Thyroid gland (tissue), 4 donors: Measurements from ENCODE around the gene DOCK3. TPM values are rescaled to one million over a fixed set of nuclear protein-coding genes. Genes with fewer than 3 reads are reported as not detected.

Source experiments
- DNase-seq, 2 donors: peaks; one replicate each; pipeline ENCODE4 v3.0.0-alpha.2; 2019
- H3K27ac ChIP-seq, 3 donors: fragments of 200-600 bp; sonication (generic); 1 replicate in 2 of 3; 2 replicates in 1 of 3; pipeline ENCODE4 v1.5.1; 2016 to 2019; ENCODE audit warnings: mild to moderate bottlenecking in 1 of 3, moderate library complexity in 1 of 3
- H3K27me3 ChIP-seq: fragments of 200-600 bp; sonication (generic); one replicate; pipeline ENCODE4 v1.5.1; 2019
- H3K36me3 ChIP-seq, 2 donors: fragments of 200-600 bp; sonication (generic); one replicate each; pipeline ENCODE4 v1.5.1; 2016 to 2019
- H3K4me1 ChIP-seq, 2 donors: fragments of 200-600 bp; sonication (generic); one replicate each; pipeline ENCODE4 v1.5.1; 2017 to 2019
- H3K4me3 ChIP-seq, 3 donors: fragments of 200-600 bp; sonication (generic); replicated peaks in 1 of 3; 1 replicate in 2 of 3; 2 replicates in 1 of 3; pipeline ENCODE4 v1.5.1; 2016; ENCODE audit warnings: mild to moderate bottlenecking in 1 of 3
- H3K9me3 ChIP-seq: fragments of 200-600 bp; sonication (generic); one replicate; pipeline ENCODE4 v1.5.1; 2017
- POLR2A ChIP-seq, 2 donors: fragments of 450-650 bp; IDR thresholded peaks; one replicate each; pipeline ENCODE4 v1.6.1; 2017; ENCODE audit warnings: antibody characterized with exemption in 2 of 2, mild to moderate bottlenecking in 2 of 2, moderate library complexity in 1 of 2
- WGBS, 2 donors: methylation state at CpG; one replicate each; pipeline ENCODE4 v1.1.5; 2017; 5-methylcytosine and 5-hydroxymethylcytosine counted together
- intact Hi-C: fragments of 100-400 bp; cut with DNase I; formaldehyde crosslinking; loops from one replicate; pipeline ENCODE4 v1.15.1; 2023
- total RNA-seq, 4 donors: library from RNA; depleted of rRNA; stranded (reverse); fragments of >200 nt; gene quantifications; one replicate each; pipeline ENCODE4 v1.2.3, GENCODE V29; 2016
- TF ChIP-seq, protein P1 (sequence below), 6 experiments: fragments of 200-600 bp in 3 of 6; fragments of 450-650 bp in 3 of 6; sonication (generic) in 3 of 6; IDR thresholded peaks; one replicate each; pipeline ENCODE4 v1.5.1; 2016 to 2019; ENCODE audit warnings: antibody characterized with exemption in 6 of 6, mild to moderate bottlenecking in 2 of 6, inconsistent platforms in 1 of 6, moderate library complexity in 1 of 6

DOCK3 gene
- total RNA-seq, 4 donors from 2014 or later = 15.7 to 54.2 (median 21.1) TPM

DNA sequence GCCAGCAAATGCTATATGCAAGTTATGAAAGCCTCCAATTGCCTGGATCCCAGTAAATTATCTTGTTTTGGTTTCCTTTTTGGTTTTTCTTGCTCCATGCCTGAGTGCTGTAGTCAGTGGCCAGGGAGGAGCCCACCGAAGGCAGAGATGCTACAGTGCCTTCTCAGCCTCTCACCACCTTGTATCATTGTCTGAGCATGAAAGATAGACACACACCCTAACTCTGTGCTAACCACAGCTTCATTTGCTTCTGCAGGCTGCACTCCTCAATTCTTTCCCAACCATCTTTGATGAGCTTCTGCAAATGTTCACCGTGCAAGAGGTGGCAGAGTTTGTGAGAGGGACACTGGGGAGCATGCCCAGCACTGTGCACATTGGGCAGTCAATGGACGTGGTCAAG lies 595.8 kb downstream of the DOCK3 start:
- Histone ChIP-seq H3K27ac (no peak overlapping the region), H3K4me1 (no peaks in the 10 kb centered on the region), H3K9me3 (no peaks in the 10 kb centered on the region), H3K36me3 (no peaks in the 10 kb centered on the region), H3K27me3 (no peaks in the 10 kb centered on the region), H3K4me3 (no peak overlapping the region)
- DNase-seq = no peak
- intact Hi-C loops = no loop called here
- 85% methylated on average over 3 of the region's 3 CpGs for whole genome bisulfite sequencing, 2 donors
- TF ChIP-seq POLR2A (IDR thresholded peaks at IDR 0.05) = no peak
- TF ChIP-seq, protein P1, sequence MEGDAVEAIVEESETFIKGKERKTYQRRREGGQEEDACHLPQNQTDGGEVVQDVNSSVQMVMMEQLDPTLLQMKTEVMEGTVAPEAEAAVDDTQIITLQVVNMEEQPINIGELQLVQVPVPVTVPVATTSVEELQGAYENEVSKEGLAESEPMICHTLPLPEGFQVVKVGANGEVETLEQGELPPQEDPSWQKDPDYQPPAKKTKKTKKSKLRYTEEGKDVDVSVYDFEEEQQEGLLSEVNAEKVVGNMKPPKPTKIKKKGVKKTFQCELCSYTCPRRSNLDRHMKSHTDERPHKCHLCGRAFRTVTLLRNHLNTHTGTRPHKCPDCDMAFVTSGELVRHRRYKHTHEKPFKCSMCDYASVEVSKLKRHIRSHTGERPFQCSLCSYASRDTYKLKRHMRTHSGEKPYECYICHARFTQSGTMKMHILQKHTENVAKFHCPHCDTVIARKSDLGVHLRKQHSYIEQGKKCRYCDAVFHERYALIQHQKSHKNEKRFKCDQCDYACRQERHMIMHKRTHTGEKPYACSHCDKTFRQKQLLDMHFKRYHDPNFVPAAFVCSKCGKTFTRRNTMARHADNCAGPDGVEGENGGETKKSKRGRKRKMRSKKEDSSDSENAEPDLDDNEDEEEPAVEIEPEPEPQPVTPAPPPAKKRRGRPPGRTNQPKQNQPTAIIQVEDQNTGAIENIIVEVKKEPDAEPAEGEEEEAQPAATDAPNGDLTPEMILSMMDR (IDR thresholded peaks at IDR 0.05) = no peak

DNA sequence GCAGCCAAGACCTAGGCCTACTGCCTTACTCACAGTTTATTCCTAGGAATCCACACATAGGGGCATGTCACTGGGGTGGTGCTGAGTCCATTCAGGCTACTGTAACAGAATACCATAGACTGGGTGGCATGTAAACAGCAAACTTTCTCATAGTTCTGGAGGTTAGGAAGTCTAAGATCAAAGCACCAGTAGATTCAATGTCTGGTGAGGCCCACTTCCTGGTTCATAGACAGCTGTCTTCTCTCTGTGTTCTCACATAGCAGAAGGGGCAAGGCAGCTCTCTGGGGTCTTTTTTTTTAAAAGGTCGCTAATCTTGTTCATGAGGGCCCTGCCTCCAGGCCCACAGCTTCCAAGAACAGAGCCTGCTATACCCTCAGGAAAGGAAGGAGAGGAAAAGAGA lies 596.4 kb downstream of the DOCK3 start:
- WGBS, 2 donors = 77 to 82% methylated on average over 1 of the region's 1 CpG
- H3K4me1 ChIP-seq = no peaks in the 10 kb centered on the region
- H3K9me3 ChIP-seq = no peaks in the 10 kb centered on the region
- intact Hi-C loops = no loop called here
- no peak overlapping the region for H3K27ac ChIP-seq
- H3K27me3 ChIP-seq = no peaks in the 10 kb centered on the region
- no peak for DNase-seq
- no peaks in the 10 kb centered on the region for H3K36me3 ChIP-seq
- H3K4me3 ChIP-seq = no peak overlapping the region
- TF ChIP-seq, protein P1 (IDR thresholded peaks at IDR 0.05) = no peak
- TF ChIP-seq POLR2A (IDR thresholded peaks at IDR 0.05) = no peak

GRCh38 chr3:51274052-51274451 lies 599.3 kb downstream of the DOCK3 start:
- Histone ChIP-seq H3K27me3 (no peaks in the 10 kb centered on the region), H3K27ac (no peak overlapping the region), H3K4me3 (no peak overlapping the region), H3K9me3 (no peaks in the 10 kb centered on the region), H3K4me1 (peaks cover 0 to 1% of the 10 kb centered on the region in 2 donors), H3K36me3 (no peaks in the 10 kb centered on the region)
- 89 to 90% methylated on average over 2 of the region's 2 CpGs for WGBS, 2 donors
- no peak for DNase-seq
- intact Hi-C loops = no loop called here
- TF ChIP-seq, protein P1 (IDR thresholded peaks at IDR 0.05) = no peak
- TF ChIP-seq POLR2A (IDR thresholded peaks at IDR 0.05) = no peak

GRCh38 chr3:51275111-51275805 lies 600.5 kb downstream of the DOCK3 start:
- no peak for DNase-seq
- no peaks in the 10 kb centered on the region for H3K27me3 ChIP-seq
- TF ChIP-seq, protein P1 (IDR thresholded peaks at IDR 0.05) = no peak
- TF ChIP-seq POLR2A (IDR thresholded peaks at IDR 0.05) = no peak
- H3K9me3 ChIP-seq = no peaks in the 10 kb centered on the region
- intact Hi-C loops = no loop called here
- H3K4me1 ChIP-seq = peaks cover 0 to 4% of the 10 kb centered on the region in 2 donors
- H3K36me3 ChIP-seq = no peaks in the 10 kb centered on the region
- H3K27ac ChIP-seq = no peak overlapping the region
- H3K4me3 ChIP-seq = no peak overlapping the region
- 66 to 67% methylated on average over 5 of the region's 5 CpGs for WGBS, 2 donors

- 79 to 92% methylated on average over 1 of the region's 1 CpG for WGBS, 2 donors
Observed at GRCh38 chr3:51276046-51276445, 601.3 kb downstream of the DOCK3 start.

More at GRCh38 chr3:51276046-51276445, 601.3 kb downstream of the DOCK3 start:
- TF ChIP-seq, protein P1 (IDR thresholded peaks at IDR 0.05) = no peak
- TF ChIP-seq POLR2A (IDR thresholded peaks at IDR 0.05) = no peak
- Histone ChIP-seq H3K4me1 (peaks cover 0 to 4% of the 10 kb centered on the region in 2 donors), H3K9me3 (no peaks in the 10 kb centered on the region), H3K4me3 (no peak overlapping the region), H3K36me3 (no peaks in the 10 kb centered on the region), H3K27me3 (no peaks in the 10 kb centered on the region), H3K27ac (no peak overlapping the region)
- DNase-seq = no peak
- intact Hi-C loops = no loop called here
